Measurements from ENCODE around the gene ATP1A1. TPM values are rescaled to one million over a fixed set of nuclear protein-coding genes. Genes with fewer than 3 reads are reported as not detected.
A peak's percentile ranks its signal among the peaks of the same experiment; 100 is the strongest.

ATP1A1 gene
- total and polyA plus RNA-seq, 2 donors (not counting 1 experiment from before 2014, with no cell fraction given) = 141 to 230 TPM

DNA sequence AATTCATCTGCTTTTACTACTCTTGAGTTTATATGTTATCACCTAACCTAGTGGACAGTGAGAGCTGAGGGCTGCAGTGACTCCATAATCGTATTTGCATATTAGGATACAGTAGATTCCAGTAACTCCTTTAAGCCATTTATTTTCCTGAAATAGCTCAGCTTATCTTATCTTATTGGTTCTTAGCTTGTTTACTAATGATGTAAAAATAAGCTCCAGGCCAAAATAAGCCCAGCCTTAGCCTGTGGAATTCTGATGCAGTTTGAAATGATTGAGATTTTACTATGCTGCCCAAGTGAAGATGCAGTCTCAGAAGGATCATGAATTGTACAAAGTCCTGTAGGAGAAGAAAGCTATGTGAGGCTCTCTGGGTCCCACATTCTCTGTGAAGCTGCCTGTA, 18.1 kb downstream of the ATP1A1 start:
- H3K4me3 ChIP-seq (replicated peaks in 1 of 4; ENCODE audit: control extremely low read depth in 1 of 4, insufficient read depth in 1 of 4, low read depth in 3 of 4, low read length in 4 of 4) = no peak overlapping the region
- H3K9ac ChIP-seq (ENCODE audit: insufficient read depth, low read length) = no peak overlapping the region
- H4K20me1 ChIP-seq (ENCODE audit: control insufficient read depth, extremely low read depth, insufficient read depth, low read length) = no peaks in the 10 kb centered on the region
- H3K27me3 ChIP-seq (ENCODE audit: control insufficient read depth, insufficient read depth, low read length) = no peaks in the 10 kb centered on the region
- no peaks in the 10 kb centered on the region for H3K79me2 ChIP-seq (ENCODE audit: control insufficient read depth, insufficient read depth, low read length)
- TF ChIP-seq EZH2 (IDR thresholded peaks at IDR 0.05; ENCODE audit: low read length, missing control alignments) = no peak
- TF ChIP-seq, protein P1, sequence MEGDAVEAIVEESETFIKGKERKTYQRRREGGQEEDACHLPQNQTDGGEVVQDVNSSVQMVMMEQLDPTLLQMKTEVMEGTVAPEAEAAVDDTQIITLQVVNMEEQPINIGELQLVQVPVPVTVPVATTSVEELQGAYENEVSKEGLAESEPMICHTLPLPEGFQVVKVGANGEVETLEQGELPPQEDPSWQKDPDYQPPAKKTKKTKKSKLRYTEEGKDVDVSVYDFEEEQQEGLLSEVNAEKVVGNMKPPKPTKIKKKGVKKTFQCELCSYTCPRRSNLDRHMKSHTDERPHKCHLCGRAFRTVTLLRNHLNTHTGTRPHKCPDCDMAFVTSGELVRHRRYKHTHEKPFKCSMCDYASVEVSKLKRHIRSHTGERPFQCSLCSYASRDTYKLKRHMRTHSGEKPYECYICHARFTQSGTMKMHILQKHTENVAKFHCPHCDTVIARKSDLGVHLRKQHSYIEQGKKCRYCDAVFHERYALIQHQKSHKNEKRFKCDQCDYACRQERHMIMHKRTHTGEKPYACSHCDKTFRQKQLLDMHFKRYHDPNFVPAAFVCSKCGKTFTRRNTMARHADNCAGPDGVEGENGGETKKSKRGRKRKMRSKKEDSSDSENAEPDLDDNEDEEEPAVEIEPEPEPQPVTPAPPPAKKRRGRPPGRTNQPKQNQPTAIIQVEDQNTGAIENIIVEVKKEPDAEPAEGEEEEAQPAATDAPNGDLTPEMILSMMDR (conservative IDR thresholded peaks at IDR 0.05 in 1 of 2, IDR thresholded peaks at IDR 0.05 in 1 of 2; ENCODE audit: low read depth in 1 of 2, low read length in 2 of 2) = no peak
- H3K4me1 ChIP-seq (ENCODE audit: control insufficient read depth, extremely low read depth, insufficient read depth, low read length) = no peaks in the 10 kb centered on the region
- peaks cover 17% of the 10 kb centered on the region for H3K36me3 ChIP-seq (ENCODE audit: control insufficient read depth, insufficient read depth, low read length)
- no peak overlapping the region for H3K4me2 ChIP-seq (ENCODE audit: extremely low read depth, insufficient read depth, low read length)
- H3K9me3 ChIP-seq (ENCODE audit: control insufficient read depth, insufficient read depth, low read depth, low read length) = no peaks in the 10 kb centered on the region
- no peak overlapping the region for H3K27ac ChIP-seq (ENCODE audit: insufficient read depth, low read length)
- H2AFZ ChIP-seq (ENCODE audit: low read length) = no peak overlapping the region
- peak in 1 of 2 donors; percentile 26 for DNase-seq (ENCODE audit: low read depth in 2 of 2)

DNA sequence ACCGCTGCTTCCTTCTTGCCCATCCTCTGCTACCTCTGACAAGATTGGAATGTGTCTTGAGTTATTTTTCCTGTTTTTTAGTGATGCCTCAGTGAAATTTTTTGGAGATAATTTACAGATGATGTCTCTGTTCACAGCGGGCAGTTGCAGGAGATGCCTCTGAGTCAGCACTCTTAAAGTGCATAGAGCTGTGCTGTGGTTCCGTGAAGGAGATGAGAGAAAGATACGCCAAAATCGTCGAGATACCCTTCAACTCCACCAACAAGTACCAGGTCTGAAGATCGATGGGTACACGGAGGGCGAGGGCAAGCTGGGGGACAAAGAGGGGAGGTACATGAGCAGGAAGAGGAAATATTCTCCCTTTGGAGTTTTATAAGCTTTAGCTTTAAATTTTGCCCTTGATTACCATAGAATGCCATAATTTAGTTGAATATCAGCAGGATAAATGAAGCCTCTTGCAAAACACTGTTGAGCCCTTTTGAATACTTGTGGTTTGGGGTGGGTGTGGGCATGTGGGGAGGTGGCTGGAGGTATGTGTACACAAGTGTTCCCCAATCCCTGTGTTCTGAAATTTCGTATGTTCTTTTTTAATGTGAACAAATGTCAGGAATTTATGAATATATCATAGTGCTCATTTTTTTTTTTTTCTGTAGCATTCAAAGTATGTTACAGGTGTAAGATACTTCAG, 19.8 kb downstream of the ATP1A1 start:
- Histone ChIP-seq H3K36me3 (ENCODE audit: control insufficient read depth, insufficient read depth, low read length) (peaks cover 17% of the 10 kb centered on the region), H3K4me1 (ENCODE audit: control insufficient read depth, extremely low read depth, insufficient read depth, low read length) (no peaks in the 10 kb centered on the region), H3K9ac (ENCODE audit: insufficient read depth, low read length) (no peak overlapping the region), H3K27me3 (ENCODE audit: control insufficient read depth, insufficient read depth, low read length) (no peaks in the 10 kb centered on the region), H3K4me3 (replicated peaks in 1 of 4; ENCODE audit: control extremely low read depth in 1 of 4, insufficient read depth in 1 of 4, low read depth in 3 of 4, low read length in 4 of 4) (no peak overlapping the region), H3K9me3 (ENCODE audit: control insufficient read depth, insufficient read depth, low read depth, low read length) (no peaks in the 10 kb centered on the region), H4K20me1 (ENCODE audit: control insufficient read depth, extremely low read depth, insufficient read depth, low read length) (no peaks in the 10 kb centered on the region), H3K27ac (ENCODE audit: insufficient read depth, low read length) (no peak overlapping the region), H2AFZ (ENCODE audit: low read length) (no peak overlapping the region), H3K79me2 (ENCODE audit: control insufficient read depth, insufficient read depth, low read length) (no peaks in the 10 kb centered on the region), H3K4me2 (ENCODE audit: extremely low read depth, insufficient read depth, low read length) (no peak overlapping the region)
- no peak for TF ChIP-seq EZH2 (IDR thresholded peaks at IDR 0.05; ENCODE audit: low read length, missing control alignments)
- TF ChIP-seq, protein P1 (conservative IDR thresholded peaks at IDR 0.05 in 1 of 2, IDR thresholded peaks at IDR 0.05 in 1 of 2; ENCODE audit: low read depth in 1 of 2, low read length in 2 of 2) = no peak
- peak in 1 of 2 donors; percentile 14 for DNase-seq (ENCODE audit: low read depth in 2 of 2)

DNA sequence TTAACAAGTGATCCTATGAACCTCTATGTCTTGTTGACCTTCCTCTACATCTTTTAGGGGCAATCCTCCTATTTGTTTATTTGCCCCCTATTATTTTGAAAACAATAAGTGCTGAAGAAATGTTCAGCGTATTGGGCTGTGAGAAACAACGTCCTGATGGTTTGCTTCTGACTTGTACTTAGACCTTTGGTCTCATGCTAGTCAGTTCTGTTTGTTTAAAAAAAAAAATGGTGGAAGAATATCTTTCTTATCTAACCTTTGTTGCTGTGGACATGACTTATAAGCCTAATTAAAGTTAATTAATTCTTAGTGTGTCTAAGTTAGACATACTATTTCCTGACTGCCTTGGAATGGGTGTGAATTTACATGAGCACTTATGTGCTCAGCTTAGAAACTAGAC, 20.7 kb downstream of the ATP1A1 start:
- H2AFZ ChIP-seq (ENCODE audit: low read length) = no peak overlapping the region
- H3K27me3 ChIP-seq (ENCODE audit: control insufficient read depth, insufficient read depth, low read length) = no peaks in the 10 kb centered on the region
- H3K4me1 ChIP-seq (ENCODE audit: control insufficient read depth, extremely low read depth, insufficient read depth, low read length) = no peaks in the 10 kb centered on the region
- H3K4me2 ChIP-seq (ENCODE audit: extremely low read depth, insufficient read depth, low read length) = no peak overlapping the region
- H3K9me3 ChIP-seq (ENCODE audit: control insufficient read depth, insufficient read depth, low read depth, low read length) = no peaks in the 10 kb centered on the region
- TF ChIP-seq EZH2 (IDR thresholded peaks at IDR 0.05; ENCODE audit: low read length, missing control alignments) = no peak
- TF ChIP-seq, protein P1 (conservative IDR thresholded peaks at IDR 0.05 in 1 of 2, IDR thresholded peaks at IDR 0.05 in 1 of 2; ENCODE audit: low read depth in 1 of 2, low read length in 2 of 2) = no peak
- no peak overlapping the region for H3K4me3 ChIP-seq (replicated peaks in 1 of 4; ENCODE audit: control extremely low read depth in 1 of 4, insufficient read depth in 1 of 4, low read depth in 3 of 4, low read length in 4 of 4)
- H3K79me2 ChIP-seq (ENCODE audit: control insufficient read depth, insufficient read depth, low read length) = no peaks in the 10 kb centered on the region
- peaks cover 20% of the 10 kb centered on the region for H3K36me3 ChIP-seq (ENCODE audit: control insufficient read depth, insufficient read depth, low read length)
- H3K9ac ChIP-seq (ENCODE audit: insufficient read depth, low read length) = no peak overlapping the region
- no peak overlapping the region for H3K27ac ChIP-seq (ENCODE audit: insufficient read depth, low read length)
- no peaks in the 10 kb centered on the region for H4K20me1 ChIP-seq (ENCODE audit: control insufficient read depth, extremely low read depth, insufficient read depth, low read length)
- no peak for DNase-seq (ENCODE audit: low read depth in 2 of 2)
